Fibroblast of skin of back (primary cell): Measurements from ENCODE around the gene ZBTB25.

Experiments
- DNase-seq: peaks from one replicate; pipeline ENCODE4 v3.0.0-alpha.2; 2013

Gene ZBTB25

DNA sequence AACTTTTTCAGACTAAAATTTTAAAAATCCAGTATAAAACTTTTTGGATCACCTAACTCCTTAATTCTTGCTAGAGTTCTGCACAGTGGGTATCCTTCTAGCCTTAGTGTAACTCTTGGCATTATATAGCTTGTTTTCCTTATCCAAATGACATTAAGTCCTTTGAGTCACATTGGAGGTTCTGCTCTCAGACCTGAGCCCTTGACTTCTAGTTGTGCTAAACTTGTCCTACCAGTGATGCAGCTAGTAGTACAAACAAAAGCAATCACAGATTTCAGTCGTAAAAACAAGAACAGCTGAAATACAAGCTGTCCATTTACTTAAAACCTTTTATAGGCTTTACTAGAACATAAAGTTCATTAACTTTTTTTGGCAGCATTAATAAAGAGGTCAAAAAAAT lies 11.4 kb upstream of the ZBTB25 start:
- DNase-seq, result no peak

DNA sequence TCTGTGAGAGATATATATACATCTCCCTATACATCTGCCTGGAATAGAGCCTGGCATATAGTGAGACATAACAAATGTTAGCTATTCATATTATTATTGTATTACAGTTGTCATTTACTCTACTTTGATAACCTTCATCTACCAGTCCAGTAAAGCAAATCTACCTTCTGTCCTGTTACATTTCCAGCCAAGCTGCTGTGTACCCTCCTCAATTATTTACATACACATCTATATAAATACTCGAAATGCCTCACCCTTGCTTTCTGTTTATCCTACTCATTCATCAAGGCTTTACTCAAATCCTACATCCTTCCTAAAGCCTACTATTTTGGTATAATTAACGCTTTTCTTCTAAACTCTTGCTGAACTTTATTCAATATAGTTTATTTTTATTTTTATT lies 9.6 kb upstream of the ZBTB25 start:
- no peak for DNase-seq

DNA sequence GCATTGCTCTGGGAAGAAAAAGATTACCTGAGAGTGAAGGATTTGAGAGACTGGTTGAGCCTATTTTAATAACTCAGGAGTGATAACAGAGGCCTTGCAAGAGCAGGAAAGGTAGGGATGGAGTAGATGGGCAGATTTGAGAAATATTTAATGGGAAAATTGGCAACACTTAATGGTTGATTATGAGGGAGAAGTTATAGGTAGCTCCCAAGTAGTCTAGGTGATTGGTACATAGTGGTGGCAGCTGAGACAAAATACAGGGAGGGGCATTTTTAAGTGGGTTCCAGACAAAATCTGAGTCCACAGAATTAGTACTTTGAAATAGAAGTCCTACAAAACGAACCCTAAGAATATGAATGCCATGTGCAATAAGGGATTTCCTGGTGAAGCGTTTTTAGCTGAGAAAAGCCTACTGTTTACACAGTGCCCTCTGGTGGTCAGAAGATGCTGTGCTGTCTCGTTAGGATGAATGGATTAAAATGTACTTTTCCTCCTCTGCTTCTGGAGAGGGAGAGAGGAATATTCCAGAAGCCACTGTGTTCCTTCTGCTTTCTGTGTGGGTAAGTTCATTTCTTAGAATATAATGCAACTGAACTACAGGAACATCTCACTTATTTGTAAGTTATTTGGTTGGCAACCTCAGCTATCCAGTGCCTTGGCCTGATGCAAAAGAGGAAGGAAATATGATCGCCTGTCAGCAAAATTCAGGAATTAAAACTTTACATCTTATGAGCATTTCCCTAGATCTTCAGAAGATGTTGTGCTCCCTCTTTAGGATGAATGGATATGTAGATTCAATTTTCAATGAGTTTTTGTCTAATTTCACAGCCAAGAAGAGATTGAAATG lies 7.4 kb upstream of the ZBTB25 start:
- DNase-seq, result peak; percentile 71

DNA sequence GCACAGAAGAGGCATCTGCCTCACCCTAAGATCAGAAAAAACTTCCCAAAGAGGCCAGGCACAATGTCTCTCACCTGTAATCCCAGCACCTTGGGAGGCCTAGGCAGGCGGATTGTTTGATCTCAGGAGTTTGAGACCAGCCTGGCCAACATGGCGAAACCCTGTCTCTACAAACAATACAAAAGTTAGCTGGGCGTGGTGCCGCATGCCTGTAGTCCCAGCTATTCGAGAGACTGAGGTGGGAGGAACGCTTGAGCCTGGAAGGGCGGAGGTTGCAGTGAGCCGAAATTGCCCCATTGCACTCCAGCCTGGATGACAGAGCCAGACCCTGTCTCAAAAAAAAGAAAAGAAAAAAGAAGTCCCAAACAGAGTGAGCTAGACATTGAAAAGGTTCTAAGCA lies 5.4 kb upstream of the ZBTB25 start:
- DNase-seq, result no peak

GRCh38 chr14:64508215-64508776 lies 4.7 kb upstream of the ZBTB25 start:
- DNase-seq, result no peak

DNA sequence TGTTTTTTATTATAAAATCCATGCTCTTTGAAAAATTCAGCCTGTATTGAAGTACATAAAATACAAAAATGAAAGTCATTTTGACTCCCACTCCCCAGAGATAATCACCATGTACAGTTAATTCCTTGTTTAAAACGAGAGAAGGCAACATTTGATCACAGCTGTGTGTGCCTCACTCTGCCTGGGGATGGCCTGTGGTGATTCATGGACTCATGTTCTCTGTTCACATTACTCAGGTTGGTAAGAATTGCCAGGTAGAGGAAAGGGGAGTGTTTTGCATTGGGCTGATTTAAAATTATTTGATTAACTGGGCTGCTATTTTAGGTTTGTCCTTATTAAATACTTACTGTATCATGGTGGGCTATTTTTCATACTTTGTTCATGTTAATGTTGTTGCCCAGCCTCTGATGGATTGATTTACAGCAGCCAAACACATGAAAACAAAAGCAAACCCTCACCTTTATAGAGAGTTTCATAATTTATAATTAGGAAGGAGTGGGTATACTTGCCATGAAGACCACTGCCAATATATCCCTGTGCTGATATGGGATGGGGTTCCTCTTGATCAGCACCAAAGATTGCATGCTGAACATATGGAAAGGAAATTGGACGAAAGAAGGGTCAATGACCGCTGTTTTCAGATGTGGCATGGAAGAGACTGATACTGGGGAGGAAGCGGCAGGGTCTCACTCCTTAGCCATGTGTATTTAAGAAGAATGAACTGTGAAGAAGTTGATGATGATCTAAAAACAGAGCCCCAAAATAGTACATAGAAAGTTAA lies 3.9 kb upstream of the ZBTB25 start:
- no peak for DNase-seq

DNA sequence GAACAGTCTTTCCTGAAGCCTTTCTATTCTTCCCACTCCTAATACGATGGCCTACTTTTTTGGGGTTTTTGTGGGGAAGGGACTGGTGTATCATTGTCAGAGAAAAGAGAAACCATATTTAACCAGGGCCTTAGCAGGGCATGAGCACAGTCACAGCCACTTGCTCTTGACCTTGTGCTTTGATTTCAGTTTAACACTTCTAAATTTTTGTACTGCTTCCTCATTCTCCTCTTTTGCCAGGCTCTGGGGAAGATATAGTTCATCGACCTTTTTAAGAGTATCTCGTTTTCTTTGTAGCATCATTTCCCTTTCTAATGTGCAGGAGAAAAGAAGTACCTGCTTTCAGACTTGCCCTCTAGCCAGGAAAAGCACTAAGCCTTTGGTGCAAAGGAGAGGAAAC lies 3.1 kb upstream of the ZBTB25 start:
- no peak for DNase-seq

DNA sequence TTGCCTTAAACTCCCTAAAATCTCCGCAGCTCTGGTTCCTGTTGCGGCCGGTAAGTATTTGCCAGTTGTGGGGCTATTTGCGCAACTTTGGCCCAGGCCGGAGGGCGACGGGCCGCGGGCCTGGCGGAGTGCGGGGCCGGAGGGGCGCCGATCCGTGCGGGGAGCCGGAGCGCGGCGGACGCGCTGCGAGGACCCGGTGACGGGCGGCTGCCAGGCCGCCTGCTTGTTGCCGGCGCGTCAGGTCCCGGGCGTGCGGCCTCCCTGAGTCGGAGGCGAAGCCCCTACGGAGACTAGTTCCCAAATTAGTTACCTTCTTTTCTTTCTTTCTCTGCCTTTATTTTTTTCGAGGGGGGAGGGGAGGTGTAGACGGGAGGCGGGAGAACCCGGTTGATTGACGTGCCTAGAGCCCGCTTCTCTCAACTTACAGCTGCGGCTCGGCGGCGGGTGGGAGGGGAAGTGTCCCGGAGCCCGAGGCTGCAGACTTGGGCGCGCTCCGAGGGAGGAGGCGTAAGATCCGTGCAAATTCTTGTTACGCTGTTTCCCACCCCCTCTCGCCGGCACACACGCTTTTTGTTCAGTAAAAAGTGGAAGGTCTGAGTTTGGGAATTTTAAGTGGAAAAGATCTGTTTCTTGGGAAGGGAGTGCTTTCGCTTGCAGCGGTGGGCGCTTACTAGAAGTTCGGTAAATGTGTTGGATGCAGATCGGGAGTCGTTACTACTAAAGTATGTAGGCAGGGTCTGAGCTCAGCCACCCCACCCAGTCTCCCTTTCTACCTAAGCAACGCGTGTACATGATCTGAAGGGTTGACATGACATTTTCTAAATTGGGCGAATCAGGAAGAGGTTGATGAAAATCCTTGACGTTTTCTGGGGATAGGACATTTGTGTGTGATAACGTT lies 1.5 kb upstream of the ZBTB25 start:
- DNase-seq, result peak; percentile 89

DNA sequence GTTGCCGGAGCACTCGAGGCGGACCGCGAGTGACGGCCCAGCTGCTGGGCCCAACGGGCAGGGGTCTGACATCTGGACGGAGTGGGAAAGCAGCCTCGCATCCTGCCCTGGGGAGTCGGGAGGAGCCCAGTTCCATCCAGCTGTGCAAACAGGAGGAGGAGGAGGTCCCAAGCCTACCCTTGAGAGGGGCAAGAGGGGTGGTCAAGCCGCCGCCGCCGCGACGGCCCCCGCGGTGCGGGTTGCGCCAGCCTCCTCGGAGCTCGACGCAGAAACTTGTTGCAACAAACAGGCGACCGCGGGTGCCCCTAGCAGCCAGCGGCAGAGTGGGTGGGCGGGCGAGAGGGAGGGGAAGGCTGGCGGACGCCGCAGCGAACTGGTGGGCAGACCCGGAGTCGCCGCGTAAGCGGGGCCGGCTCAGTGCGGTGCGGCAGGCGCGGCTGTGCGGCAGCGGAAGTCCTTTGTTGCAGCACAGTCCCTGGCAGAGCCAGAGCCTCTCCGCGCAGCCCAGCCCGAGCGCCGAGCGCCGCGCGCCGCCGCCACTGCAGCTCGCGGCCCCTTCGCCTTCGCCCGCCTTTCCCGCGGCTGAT lies 765 bp upstream of the ZBTB25 start, which contains the start of gene ZBTB1:
Gene ZBTB1, plus strand, starts transcription at position 461 of the 587 bp plus-strand sequence. CDS start 16,735 bp downstream, outside the sequence.
- DNase-seq, result peak; percentile 90

DNA sequence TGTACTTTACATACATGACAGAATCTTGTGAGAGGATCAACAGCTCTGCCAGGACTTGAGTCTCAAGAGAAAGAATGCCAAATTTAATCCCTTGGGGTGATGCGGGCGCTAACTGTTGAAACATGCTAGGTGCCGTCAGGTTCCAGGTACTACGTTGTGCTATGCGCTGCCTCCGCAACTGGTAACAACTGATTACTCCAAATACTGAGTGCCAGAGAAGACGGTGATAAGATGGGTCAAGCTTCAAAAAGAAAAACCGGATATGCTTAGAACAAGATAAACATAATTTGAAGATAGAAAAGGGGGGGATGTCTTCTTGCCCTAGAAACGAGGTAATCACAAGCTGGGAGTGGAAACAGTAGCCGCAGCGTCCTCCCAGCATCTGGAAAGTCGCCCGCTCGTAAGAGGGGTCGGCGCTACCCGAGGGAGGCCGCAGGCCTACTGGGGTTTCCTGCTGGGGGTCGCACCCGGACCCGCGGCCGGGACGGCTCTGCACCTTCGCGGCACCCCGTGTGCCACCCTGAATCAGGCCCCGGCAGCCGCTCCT lies 678 bp downstream of the ZBTB25 start:
- DNase-seq, result no peak

DNA sequence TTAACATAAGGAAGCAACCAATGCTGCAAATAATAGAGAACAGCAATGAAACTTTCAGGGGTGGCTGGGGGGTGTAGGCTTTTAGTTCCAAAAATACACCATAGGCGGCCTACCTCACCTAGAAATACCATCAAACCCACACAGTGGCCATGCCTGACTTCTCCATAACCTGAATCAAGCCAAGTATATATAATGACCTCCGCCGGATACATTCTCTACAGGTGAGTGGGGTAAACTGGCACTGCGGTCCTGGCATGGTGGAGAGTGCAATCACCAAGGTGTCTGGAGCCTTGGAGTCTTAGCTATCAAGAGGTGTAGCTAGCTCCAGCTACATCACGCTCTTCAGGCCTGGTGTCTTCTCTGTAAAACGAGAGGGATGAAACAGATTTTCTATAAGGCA lies 1.2 kb downstream of the ZBTB25 start:
- no peak for DNase-seq

GRCh38 chr14:64501411-64502171 lies 2.0 kb downstream of the ZBTB25 start:
- no peak for DNase-seq

DNA sequence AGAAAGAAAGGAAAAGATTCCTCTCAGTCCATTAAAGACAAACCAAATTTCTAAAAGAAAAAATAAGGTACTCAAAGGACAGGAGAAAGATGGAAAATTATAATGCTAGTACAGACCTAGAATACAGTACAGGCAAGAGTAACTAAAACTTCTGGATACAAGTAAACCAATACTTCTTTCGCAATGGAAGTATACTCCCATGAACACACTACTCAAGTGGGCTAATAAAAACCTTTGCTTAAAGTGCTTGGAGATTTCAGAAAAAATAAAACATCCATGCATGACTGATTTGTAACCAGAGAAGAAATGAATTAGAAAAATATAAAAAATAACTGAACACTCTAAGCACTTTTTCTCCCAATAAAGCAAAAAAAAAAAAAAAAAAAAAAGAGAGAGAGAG lies 3.5 kb downstream of the ZBTB25 start:
- no peak for DNase-seq

DNA sequence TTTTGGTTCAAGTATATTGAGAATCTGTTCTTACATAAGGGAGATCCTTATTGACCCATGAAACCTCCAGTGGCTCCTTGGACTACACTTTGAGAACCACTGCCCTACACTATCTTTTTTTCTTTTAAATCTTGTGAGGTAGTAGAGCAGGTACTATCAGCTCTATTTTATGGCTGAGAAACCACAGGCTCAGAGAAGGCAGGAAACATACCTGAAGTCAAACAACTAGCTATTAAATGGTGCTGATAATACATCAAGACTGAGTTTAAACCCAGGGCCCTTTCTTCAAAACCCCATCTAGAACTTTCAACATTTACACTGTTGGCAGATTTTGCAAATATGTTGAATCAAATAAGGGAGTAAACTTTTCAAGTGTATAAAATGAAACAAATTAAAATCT lies 6.9 kb downstream of the ZBTB25 start:
- no peak for DNase-seq

DNA sequence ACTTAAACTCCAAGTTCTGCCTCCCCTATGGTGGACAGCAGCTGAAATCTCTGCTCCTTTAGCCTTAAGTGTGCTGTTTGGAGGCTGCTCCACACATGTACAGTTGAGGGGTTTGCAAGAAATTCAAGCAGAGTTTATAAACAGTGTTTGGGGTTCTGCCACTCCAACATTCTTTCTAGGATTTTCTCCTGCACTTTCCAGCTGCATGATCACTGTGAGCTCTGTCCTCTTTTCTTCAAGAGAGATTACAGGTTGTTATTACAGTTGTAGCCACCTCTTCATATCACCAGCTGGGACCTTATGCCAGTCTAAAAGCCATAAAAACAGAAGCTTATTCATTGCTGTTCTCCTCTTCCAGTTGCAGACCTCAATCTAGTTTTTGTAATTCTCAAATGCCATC lies 8.4 kb downstream of the ZBTB25 start:
- no peak for DNase-seq

DNA sequence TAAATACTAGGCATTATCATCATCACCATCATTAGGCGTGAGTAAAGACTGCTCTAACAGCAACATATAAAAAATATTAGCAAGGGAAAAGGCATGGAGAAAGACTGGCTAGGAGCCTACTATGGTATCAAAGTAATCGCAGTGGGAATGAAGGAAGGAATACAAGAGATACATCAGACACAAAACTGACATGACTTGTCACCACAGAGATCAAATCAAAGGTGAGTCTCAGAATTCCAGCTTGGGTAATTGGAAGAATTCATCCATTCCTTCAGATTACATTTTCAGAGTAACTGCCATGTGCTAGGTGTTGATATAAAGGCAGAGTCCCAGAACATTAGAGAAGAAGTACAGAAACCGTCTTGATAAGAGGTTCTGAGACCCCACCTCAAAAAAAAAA lies 10.2 kb downstream of the ZBTB25 start:
- DNase-seq, result no peak

DNA sequence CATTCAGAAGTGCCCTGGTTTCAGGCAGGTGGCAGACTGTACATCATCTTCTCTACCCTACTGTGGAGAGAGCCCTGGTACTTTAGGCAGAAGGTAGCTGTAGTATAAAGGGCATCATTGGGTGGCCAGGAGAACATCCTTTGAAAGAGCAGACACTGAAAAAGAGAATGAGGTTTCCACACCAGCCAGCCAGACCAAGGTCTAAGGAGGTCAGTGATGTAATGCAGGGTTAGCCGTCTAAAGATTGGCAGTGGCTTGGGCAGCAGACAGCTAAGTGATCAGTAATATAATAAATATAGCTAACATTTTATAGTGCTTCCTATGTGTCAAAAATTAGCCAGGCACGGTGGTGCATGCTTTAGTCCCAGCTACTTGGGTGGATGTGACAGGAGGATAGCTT lies 12.0 kb downstream of the ZBTB25 start:
- no peak for DNase-seq

DNA sequence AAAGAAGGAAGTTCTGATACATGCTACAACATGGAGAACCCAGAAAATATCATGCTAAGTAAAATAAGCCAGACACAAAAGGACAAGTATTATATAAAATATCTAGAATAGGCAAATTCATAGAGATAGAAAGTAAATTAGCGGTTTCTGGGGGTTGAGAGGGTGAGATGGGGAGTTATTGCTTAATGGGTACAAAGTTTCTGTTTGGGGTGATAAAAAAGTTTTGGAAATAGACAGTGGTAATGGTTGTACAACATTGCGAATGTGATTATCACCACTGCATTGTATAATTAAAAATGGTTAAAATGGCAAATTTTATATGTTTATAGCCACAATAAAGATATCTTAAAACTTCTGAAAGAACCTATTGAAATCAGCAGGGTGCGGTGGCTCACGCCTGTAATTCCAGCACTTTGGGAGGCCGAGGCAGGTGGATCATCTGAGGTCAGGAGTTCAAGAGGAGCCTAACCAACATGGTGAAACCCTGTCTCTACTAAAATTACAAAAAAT lies 15.0 kb downstream of the ZBTB25 start:
- no peak for DNase-seq

GRCh38 chr14:64478634-64479250 lies 24.9 kb downstream of the ZBTB25 start:
- peak; percentile 43 for DNase-seq

DNA sequence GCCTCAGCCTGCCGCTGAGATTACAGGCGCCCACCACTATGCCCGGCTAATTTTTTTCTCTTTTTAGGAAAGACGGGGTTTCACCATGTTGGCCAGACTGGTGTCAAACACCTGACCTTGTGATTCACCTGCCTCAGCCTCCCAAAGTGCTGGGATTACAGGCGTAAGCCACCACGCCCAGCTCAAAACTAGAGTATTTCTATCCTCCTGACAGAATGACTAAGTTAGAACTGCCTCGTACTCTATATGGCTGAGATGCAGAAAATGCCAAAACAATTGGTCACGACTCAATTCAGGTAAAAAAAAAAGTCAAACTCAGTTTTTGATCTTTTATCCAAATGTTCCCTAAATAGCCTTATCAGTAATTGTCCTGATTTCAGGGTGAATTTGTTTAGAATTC lies 27.2 kb downstream of the ZBTB25 start:
- DNase-seq, result no peak
